HG03442 (cell line): ENCODE results near the gene SUPT16H.
"Not testable (repeated sequence)": the region's sequence is repeated elsewhere in the genome, so short reads cannot be mapped to it uniquely, and the experiment has no call there.

Experiments
- ATAC-seq: cut with Tn5 transposase; IDR thresholded peaks from one replicate; pipeline ENCODE4 v1.9.1; 2021; ENCODE audit warnings: mild to moderate bottlenecking, moderate library complexity; ENCODE audit not compliant: unreplicated experiment

Gene SUPT16H

DNA sequence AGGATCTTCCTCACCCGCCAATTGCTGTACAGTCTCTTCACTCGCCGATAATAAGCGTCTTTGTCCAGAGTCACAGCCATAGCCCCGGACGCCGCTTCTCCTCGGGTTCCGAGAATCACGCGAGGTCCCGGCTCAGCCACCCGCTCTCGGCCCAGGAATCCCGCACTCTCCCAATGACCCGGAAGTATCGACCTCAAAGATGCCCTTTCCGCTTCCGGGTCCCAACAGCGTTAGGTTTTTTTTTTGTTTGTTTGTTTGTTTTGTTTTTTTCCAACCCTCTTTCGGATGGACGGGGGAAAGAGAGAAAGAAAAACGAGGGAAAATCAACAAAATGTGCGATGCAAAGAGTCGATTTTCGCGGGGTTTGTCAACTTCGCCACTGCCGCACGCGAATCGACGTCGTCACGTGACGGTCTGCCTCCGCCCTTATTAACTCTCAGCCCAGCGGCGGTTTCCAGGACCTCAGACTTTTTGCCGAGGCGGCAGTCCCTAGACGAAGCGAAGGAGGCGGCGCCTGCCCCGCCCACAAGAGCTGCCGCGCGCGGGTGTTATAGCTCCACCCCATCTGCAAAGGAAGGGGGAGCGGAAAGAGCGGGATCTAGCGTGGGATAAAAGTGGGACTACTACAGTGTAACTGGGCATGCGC lies at the start of gene SUPT16H:
SUPT16H (minus strand) TSS at position 172 of the 646 bp plus-strand sequence; CDS start at position 80, 92 bp downstream.
- ATAC-seq, result peak; percentile 92

DNA sequence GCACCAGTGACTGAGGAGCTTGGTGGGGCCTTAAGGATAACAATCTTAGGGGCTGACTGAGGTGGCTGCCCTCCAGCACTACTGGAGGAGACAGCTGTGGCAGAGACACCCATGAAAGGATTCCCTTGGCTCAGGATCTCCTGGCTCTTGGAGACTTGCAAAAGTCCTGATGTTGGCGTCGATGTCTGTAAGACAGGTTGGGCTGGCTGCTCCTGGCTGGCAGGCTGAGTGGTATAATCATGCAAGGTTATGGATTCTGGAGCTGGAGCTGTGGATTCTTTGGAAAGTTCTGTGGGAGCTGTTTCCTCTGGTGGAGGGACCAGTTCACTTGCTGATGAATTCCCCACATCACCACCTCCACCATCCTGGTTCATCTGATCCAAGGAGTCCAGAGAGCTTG lies 47.3 kb upstream of the SUPT16H start:
- no peak for ATAC-seq

DNA sequence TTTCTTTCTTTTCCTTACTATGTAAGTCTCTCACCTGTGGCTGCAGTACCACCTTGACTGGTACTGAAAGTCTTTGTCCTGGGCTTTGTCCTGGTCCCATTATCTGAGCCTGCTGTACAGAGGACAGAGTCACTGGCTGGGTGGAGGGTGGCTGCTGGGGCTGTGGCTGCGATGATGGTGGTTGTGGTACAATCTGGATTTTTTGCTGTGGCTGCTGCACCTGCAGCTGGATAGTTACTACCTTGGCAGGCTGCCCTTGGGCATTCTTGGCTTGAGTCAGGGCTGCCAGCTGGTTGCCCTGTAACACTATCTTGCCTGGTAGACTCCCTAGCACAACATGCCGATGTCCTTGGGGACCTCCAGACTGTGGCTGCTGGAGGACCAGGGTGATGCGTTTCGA lies 45.1 kb upstream of the SUPT16H start:
- no peak for ATAC-seq

DNA sequence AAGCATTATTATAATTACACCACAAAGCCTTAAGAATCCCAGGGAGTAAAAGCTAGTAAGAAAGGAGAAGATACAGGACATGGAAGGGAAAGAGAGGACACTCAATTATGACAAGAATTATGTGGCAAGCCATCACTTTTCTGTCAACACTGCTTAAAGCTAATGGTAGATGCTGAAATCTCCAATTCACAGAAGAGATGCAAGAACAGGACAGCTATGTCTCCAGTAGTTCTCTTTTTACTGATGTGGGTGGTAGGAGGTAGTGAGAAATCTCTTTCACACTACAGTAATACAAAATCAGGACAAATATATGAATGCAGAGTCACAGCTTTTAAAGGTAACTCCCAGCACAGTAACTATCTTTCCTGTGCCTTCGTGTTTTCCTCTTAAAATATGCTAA lies 42.9 kb upstream of the SUPT16H start:
- no peak for ATAC-seq

DNA sequence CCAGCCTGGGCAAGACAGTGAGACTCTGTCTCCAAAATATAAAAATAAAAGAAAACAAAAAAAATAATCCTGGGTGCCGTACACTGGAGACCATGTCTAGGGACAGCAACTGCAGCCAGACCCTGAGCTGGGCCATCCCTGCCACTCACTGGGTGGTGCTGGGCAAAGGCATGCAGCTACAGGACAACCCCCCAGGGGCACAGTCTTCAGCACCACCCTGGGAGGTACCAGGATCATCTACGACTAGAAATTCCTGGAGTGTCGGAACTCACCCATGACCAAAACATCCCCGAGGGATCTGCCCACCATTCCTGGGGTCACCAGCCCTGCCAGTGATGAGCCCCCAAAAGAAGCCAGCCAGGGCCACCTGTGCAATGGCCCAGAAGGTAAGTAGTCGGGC lies 35.7 kb upstream of the SUPT16H start:
- no peak for ATAC-seq

DNA sequence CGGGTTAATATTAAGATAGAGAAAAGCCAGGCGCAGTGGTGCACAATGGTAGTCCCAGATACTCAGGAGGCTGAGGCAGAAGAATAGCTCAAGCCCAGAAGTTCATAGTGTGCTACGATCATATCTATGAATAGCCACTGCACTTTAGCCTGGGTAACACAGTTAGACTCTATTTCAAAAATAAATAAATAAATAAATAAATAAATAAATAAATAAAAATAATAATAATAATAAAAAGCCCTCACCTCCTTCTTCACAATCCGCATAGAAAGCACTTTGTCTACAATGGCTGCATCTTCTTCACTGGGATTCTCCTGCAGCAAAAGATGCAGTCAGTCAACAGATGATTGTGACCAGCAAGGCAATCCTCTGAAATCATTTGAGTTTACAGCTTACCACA lies 31.5 kb upstream of the SUPT16H start:
- ATAC-seq, result no peak

DNA sequence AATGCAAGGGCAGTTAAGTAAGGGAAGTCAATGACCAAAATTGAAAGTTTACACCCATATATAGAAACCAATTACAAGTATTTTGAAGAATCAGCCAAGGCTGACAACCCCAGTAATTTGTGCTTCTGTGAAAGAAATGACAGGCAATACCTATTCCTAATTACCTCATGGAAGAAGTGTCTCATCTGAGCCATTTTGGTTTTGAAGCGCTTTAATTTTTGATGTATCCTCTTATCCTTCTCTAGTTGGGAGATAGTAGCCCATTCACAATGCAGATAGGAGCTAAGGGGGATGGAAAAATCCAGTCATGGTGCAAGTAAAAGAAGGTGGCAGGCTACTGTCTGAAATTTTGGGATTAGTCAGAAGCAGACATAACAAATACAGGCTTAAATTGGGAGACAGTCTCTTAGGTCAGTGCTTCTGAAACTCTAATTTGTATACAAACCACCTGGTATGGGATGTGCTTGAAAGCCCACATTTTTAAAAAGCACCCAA lies 30.4 kb upstream of the SUPT16H start:
- peak; percentile 68 for ATAC-seq

DNA sequence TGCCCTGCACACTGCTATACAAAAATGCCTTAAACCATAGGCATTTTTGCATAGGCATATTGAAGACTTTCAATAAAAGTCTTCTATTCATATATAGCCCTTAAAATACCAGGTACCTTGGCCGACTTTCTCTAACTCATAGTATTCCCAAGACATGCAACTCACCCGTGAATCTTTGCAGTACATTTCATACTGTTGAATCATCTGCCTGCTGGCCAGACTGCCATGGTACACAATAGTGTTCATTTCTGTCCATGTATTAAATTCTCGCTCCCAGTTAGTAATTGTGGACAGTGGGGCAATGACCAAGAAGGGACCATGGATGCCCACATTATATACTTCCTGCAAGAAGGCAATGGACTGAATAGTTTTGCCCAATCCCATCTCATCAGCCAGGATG lies 24.3 kb upstream of the SUPT16H start:
- no peak for ATAC-seq

DNA sequence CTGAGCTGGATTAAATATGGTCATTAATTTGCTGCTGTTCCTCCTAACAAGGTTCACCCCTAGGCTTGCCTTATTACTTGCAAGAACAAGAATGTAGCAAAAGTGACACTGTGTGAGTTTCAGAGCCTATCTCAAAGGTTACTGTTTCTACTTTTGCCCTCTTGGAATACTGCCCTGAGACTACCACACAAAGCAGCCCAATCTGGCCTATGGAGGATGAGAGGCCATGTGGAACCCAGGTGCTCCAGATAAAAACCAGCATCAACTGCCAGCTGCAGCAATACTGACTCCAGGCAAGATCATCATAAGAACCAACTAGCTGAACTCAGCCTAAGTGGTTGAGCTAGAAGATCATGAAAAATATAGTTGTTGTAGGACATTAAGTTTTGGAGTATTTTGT lies 22.4 kb upstream of the SUPT16H start:
- no peak for ATAC-seq

DNA sequence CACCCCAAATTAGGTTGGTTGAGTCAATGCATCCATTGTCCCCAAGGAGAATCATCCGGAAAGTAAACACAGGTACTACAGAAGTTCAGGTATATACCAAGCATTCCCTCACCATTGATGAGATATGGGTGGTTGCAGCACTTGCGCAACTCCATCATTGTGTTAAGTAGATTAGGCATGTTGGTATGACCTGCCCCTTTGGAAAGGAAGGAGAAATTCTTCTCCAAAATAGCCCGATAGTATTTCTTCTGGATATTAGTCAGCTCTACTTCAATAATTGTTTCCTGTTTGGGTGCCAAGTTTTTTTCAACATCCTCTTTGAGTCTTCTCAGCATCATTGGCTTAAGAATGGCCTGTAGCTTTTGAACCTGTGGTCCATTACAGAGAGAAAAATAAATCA lies 21.3 kb upstream of the SUPT16H start:
- no peak for ATAC-seq

DNA sequence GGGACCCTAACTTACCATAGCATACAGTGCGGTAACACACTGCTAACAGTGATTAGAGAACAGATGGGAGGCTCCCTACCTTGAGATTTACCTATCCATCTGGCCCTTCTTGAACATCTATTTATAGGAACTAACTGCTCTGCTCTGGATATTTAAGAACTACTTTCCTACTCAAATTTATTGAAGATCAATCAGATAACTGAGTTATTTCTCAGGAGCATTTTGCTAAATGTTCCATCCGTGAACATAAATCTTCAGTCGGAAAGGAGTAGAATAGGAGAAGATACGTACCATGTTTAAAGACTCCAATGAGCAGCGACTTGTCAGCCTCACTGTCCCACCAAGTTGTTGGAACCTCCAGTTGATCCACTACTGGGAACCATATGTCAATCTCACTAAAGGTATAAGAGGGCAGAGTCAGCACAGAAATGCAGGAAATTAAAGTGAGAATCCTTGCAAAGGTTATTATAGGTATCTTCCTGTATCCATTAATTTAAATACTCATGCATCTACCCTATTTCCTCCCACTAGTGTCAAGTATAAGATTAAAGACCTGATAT lies 15.6 kb upstream of the SUPT16H start:
- no peak for ATAC-seq

DNA sequence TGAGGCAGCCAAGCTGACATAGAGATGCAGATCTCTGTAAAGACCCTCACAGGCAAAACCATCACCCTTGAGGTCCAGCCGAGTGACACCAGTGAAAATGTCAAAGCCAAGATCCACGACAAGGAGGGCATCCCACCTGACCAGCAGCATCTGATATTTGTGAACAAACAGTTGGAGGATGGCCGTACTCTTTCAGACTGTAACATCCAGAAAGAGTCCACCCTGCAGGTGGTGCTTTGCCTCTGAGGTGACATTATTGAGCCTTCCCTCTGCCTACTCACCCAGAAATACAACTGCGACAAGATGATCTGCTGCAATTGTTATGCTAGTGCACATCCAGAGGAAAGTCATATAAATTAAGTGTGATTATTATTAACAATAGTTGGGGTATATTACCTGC lies 15.1 kb upstream of the SUPT16H start:
- no peak for ATAC-seq

DNA sequence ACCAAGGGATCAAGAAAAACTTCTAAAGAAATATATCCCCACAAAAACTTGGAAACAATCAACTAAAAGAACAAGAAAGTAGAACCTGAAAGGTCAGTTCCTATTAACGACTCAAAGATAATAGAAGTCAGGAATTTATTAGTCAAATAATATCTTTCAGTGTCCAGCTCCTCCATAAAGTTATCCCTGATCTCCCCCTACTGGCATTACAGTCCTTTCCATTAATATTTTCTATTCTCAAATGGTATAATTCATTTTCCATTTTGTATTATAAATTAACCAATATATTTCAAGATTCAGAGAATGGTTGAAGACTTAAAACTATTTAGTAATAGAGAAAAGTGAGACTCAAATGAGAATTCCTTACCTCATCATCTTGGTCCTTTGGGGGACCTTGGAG lies 11.6 kb upstream of the SUPT16H start:
- ATAC-seq, result no peak

DNA sequence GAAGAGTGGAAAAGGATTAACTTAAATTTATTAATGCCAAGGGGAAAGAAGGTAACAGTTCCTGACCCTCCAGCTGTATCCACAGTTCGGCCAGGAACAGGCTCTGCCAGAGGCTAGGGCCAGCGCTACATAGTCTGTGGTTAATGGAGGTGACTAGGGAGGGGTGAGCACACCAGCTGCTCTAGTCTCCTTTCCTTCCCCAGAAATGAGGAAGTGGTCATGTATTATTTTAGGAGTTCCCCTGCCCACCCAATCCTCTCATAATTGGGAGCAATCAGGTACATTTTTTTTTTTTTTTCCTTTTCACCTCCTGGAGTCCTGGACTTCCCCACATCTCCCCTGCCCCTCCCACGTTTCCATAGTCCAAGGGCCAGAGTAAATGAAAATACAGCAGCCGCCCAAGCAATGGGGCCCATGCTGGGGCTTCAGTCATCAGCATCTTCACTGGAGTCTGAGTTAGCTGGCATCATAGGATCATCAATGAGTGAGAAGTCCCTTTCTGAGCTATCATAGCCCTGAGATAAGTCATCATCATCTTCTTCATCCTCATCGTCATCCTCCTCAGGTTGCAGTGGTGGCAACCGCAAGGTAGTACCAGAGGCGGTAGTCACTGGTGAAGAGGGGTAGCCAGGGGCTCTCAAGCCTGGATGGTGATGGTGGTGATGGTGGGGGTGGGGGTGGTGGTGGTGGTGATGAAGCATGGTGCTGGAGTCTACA lies 1.5 kb upstream of the SUPT16H start:
- ATAC-seq, result peak; percentile 20

DNA sequence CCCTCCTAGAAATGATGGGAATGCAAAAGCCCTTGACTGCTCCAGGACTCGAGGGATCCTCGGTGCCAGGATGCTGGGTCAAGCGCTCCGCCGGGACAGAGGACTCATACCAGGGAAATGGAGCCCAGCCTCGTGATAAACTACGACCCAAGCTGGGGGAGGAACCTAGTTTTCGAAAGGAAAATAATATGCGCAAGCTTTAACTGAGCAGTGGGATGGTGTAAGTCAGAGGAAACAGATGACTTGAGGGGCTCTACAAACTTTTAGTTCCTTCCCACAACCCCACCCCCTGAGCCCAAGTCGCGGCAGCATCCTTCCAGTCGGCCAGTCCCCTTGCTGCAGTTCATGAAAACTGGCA lies 654 bp upstream of the SUPT16H start:
- ATAC-seq, result peak; percentile 26

DNA sequence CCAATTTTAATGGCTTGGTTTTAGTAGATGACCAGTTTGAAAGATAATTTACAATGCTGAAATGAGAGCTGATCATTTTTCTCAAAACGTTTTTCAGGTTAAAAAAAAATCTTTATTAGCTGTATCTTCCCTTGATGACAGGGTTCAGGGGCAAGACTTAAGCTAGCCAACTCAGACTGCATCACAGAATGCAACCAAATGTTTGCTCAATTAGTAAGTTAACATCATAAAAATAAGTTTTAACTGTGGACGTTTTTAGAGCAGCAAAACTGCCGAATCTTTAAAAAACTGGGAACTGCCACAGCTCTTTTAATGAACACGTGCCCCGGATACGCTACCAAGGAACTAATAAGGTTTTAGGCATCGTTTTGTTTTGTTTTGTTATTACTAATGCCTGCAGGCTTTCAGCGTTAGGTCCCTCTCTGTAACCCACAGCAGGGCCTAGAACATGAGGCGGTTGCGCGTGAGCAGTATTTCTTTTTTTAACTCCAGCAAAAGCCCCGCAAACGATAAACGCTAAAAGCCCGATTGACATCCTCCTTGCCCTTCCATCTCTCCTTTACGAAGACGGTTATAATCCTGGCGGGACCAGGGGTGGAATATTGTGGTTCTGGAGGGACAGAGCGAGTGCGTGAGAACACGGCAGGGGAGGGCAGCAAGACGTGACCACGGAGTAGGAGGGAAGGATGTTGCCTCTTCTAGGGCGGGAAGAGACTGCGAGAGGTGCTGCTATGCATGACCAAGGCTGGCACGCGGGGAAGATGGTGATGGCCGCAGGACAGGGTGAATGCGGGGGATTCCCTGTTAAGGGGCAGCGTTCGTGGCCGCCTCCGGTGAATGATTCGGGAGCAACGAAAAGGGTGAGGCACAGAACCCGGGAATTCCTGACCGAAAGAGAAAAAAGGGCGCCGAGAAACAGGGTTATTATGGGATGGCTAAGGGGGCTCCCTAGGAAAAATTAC lies 652 bp downstream of the SUPT16H start:
- no peak for ATAC-seq

DNA sequence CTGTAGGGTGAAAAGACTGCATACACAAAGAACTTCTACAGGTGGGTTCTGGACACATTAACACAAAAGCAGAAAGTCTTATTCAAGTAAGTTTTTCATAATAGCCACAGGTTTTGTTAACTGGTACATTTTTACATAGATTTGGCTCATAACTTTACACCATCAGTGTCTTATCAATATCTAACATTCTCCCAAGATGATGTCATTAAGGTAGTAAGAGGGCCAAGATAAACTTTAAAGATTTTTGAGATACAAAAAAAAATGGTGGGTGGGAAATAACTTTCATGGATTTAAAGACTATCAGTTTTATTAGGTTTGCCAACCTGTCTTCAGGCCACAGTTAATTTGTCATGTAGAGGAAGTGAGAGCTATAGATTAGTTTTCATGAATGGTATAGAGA lies 1.7 kb downstream of the SUPT16H start:
- no peak for ATAC-seq

DNA sequence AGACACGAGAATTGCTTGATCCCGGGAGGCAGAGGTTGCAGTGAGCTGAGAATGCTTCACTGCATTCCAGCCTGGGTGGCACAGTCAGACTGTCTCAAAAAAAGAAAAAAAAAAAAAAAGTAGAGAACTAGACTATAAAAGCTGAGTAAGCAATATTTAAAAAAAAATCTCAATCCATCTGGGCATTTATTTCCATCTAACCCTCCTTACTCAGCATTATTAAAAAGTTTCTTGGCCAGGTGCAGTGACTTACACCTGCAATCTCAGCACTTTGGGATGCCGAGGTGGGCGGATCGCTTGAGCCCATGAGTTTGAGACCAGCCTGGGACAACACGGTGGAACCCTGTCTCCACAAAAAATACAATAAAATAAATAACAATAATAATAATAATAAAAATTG lies 4.5 kb downstream of the SUPT16H start:
- no peak for ATAC-seq

DNA sequence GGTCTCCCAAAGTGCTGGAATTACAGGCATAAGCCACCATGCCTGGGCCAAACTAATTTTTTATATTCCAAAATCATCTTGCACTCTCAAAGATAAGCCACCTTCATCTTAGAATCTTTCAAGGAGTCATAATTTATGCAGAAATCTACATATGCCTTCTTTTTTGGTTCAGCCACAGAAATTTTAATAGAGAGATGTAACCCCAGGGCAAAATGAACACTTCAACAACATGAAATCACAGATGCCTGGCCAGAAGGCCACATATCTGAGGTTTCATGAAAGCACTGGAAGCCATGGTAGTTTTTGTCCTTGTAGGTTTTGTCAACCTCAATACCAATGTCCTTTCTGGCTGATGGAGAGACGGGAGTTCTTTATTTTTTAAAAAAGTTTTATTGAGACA lies 9.8 kb downstream of the SUPT16H start:
- ATAC-seq, result no peak

DNA sequence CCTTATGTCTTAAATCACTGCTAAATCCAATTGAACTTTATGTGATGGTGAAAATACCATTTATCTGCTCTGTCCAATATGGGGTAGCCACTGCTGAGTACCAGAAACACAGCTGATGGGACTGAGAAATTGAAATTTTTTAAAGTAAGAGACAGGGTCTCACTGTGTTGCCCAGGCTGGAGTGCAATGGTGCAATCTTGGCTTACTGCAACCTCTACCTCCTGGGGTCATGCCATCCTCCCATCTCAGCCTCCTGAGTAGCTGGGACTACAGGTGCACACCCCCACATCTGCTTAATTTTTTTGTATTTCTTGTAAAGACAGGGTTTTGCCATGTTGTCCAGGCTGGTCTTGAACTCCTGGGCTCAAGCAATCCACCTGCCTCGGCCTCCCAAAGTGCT lies 11.0 kb downstream of the SUPT16H start:
- ATAC-seq, result not testable (repeated sequence)
